NT2/D1 (cell line): ENCODE data around the gene SORBS2.

Experiments
- SUZ12 ChIP-seq: IDR thresholded peaks from 2 replicates; pipeline ENCODE4 v1.6.1; 2011; ENCODE audit not compliant: insufficient read length, insufficient read depth; ENCODE audit errors: extremely low read depth
- YY1 ChIP-seq: IDR thresholded peaks from 2 replicates; pipeline ENCODE4 v1.6.1; 2011; ENCODE audit not compliant: insufficient read length, insufficient read depth
- ZNF274 ChIP-seq: IDR thresholded peaks from 2 replicates; pipeline ENCODE4 v1.6.1; 2011; ENCODE audit warnings: mild to moderate bottlenecking, low read depth, low read length

DNA sequence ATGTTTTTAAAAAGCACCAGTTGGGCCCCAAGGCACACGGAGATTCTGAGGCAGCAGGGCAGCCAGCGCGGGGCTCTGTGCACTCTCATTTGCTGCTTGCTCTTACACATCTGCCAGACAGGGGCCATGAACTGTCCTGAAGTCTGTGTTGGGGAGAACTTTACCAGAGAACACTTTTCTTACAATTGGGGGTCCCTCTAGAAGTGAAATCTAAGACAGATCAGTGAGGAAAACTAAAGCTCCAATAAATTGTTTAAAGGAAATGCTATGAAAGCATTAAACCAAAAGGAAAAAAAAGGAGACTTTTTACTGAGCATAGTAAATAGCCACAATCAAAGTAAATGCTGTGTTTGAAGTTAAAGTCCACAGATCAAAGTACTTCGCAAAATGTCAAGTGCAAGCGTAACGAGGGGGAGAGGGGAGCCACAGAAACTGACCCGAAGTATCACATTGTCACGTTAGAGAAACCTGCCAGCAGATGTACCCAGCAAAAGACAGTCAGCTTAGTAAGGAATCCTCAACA lies 37.8 kb downstream of the SORBS2 start:
- TF ChIP-seq ZNF274, result no peak
- no peak for TF ChIP-seq YY1
- TF ChIP-seq SUZ12, result no peak
